Activated naive CD4-positive, alpha-beta T cell (primary cell): ENCODE measurements around the gene DLK1.
A peak's percentile ranks its signal among the peaks of the same experiment; 100 is the strongest.

Source experiments
- DNase-seq, 4 experiments: peaks; one replicate each; lab custom pipeline; 2025; lab: John Stamatoyannopoulos, UW

The DLK1 gene

DNA sequence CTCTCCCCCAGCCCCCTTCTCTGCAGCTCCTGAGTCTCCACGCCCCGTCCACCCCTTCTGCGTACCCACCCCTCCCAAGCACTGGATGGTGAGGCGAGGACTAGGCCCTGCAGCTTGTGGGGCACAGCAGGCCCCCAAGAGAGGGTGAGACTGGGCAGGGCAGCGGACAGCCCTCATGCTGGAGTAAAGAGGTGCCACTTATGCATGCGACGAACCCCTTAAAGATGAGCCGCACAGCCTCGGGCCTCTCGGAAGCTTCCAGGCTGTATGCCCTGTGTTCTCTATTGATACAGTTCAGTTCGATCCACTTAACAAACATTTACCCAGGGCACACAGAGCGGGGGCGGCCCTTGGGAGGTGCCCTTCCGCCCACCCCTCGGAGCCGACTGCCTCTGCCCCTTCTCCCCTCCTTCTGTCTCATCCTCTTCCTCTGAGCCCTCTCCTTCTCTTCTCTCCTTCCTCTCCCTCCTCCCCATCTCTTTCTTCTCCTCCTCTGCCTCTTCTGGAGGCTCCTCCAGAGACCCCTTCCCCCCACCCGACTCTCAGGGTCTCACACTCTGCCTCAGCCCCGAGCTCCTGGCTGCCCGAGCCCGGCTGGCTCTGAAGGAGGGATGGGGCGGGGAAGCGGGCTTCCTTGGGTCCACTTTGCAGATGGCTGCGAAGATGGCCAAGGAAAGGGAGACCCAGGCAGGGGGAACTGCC lies 32.7 kb upstream of the DLK1 start:
- DNase-seq, result no peak

DNA sequence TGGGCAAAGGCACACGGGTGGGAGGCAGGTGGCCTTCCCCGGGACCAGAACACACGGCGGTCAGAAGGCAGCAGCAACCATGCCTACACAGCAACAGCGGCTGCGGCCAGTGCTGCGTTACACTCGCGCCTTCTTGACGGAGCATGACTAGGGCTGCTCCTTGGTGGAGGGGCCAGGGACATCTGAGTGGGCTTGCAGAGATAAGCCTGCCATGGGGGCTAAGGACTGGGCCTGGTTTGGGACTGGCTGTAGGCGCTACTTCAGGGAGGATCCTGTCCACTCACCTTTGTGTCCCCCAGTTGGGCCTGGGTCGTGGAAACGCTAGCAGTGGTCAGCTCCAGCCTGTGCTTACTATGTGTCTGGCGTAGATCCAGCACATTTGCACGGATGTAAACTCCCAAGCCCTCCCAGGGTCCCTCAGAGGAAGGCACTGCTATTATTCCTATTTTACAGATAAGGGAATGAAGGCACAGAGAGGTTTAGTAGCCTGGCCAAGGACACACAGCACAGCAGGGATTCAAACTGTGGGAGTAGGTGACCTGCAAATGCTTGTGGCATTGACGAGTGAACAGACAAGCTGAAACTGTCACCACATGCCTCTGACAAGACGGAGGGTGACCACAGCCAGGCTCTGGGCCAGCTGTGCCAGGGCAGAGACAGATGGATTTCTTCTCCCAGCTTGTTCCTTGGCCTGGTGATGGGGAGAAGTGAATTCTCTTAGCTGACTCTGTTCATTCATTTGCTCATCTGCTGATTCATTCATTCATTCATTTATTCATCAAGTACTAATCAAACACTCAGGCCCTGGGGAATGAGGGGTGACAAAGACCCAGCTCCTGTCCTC lies 31.9 kb upstream of the DLK1 start:
- DNase-seq, result no peak

DNA sequence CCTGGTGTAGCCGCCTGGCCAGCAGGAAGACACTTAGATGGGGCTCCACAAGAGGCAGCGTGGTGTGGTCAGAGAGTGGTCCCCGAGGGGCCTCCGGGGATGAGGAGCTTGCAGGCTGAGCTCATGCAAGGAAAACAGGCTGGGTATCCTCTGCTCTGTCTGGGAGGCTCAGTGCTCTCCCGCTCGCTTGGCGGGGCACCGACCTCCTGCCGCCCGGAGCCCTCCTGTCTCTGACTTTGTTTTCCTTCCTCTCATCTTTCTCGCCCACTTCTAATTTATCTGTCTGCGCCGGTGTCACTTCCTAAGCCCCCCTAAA lies 31.3 kb upstream of the DLK1 start:
- no peak for DNase-seq

DNA sequence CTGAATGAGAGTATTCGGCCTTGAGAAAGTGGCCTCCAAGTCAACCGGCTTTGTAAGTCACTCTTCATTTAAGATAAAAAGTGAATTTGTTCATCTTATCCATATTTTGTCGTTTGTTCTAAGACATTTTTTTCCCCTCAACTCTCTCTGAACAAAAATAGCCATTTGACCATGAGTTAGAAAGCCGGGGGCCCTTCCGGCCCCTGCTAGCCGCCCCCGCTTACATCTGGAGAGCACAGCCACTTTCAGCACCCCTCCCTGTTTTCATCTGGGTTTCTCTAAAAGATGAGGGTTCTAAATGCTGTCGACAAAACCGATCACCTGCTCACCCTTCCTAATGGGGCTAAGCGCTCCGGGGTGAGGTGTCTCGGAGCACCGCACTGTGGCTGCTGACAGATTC lies 30.7 kb upstream of the DLK1 start:
- no peak for DNase-seq

- DNase-seq, result no peak
These were observed 30.1 kb upstream of the DLK1 start for GRCh38 chr14:100696590-100696989.

DNA sequence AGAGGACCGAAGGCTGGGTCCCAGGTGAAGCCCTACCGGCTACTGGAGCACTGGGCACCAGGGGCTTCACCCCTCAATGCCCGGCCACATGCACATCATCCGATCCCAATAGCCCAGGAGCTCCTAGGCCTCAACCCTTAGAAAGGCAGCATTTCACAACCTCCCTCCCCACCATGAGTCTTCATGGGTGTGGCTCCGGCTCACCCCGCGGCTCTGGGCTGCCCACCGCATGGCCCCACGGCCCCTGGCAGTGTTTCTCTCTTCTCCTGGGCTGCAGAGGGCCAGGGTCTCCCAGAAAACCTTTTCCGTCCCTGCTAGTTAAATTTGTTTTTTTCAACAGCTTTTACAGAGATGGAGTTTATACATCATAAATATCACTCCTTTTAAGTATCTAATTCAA lies 28.6 kb upstream of the DLK1 start:
- DNase-seq, result no peak

- DNase-seq, result no peak
These were observed 27.8 kb upstream of the DLK1 start for GRCh38 chr14:100698666-100699448.

DNA sequence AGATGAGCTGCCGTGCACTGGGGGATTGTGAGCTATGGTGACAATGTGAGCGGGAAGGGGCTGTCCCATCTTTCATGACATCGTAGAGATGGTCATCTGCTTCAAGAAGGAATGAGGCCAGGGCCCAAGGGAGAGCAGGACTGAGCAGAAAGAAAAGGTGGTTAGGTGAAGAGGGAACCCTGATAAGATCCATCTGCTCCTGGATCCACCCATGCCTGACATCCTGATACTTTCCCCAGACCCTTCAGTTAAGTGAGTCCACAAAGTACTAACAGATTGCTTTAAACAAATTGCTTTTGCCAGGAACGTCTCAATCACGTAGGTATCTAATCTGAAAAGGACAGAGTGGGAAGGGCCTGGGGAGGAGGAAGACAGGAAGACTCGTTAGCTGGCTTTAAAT lies 25.4 kb upstream of the DLK1 start:
- no peak for DNase-seq

GRCh38 chr14:100702590-100702989 lies 24.1 kb upstream of the DLK1 start:
- DNase-seq, result no peak

DNA sequence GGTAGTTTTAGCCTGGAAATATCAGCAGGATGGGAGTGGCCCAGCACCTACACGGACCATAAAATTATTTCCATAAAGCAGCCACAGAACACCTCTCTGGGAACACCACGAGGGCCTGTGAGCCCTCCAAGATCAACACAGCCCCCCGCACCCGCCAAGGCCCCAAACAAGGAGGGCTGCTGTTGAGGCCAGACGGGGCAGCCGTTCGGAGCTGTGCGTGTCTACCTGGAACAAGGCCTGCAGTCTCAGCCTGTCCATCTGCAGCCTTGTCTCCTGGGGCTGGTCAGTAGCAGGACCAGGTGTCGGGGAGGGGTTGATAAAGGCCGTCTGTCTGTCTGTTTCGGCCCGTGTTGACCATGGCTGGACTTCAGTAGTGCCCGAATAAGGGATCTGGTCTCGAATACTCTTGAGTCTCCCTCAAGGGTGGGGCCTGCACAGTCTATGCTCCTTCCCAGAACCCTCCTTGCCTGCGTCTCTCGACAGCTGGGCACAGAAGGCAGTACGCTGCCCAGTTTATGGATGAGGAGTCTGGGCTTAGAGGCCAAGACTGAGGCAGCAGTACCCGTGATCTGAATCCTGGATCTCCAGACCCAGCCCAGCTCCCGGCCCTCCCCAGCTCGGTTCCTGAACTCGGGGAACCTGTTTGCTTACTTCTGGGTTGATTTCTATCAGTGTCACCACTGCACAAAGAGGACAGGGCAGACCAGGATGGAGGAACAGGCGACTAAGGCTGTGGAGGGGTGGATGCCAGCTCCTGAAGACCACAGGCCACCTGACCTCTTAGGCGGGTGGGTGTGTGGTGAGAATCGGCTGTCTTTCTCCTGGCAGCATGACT lies 23.1 kb upstream of the DLK1 start:
- no peak for DNase-seq

GRCh38 chr14:100706200-100706599 lies 20.5 kb upstream of the DLK1 start:
- DNase-seq, result no peak

DNA sequence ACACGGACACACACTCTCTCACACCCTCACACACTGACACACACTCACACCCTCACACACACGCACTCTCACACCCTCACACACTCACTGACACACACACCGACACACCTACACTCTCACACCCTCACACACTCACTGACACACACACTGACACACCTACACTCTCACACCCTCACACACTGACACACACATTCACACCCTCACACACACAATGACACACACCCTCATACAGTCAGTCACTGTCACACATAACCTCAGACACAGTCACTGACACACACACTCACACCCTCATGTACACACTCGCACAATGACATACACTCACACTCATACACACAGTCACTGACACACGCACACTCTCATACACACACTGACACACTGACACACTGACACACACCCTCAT lies 19.8 kb upstream of the DLK1 start:
- DNase-seq, result no peak

- no peak for DNase-seq
These were observed 18.0 kb upstream of the DLK1 start for GRCh38 chr14:100708425-100709288.

- peak in 1 of 4 experiments; percentile 23 for DNase-seq
These were observed 17.1 kb upstream of the DLK1 start for GRCh38 chr14:100709289-100710284.

DNA sequence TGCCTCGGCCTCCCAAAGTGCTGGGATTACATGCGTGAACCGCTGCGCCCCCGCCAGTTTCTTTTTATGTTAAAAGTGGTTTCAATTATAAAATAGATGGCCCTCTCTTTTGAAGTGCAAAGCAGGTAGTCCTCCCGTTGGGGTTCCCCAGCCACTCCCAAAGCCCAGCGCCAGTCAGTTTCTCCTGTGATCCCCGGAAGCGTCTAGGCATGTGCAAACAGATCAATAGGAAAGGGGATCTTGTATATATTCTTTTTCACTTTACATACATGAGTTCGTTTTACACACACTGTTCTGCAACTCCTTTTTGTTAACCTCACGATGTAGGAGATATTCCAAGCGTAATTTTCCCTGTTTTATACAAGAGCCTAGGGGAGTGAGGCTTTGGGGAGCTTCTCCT lies 16.3 kb upstream of the DLK1 start:
- DNase-seq, result no peak

DNA sequence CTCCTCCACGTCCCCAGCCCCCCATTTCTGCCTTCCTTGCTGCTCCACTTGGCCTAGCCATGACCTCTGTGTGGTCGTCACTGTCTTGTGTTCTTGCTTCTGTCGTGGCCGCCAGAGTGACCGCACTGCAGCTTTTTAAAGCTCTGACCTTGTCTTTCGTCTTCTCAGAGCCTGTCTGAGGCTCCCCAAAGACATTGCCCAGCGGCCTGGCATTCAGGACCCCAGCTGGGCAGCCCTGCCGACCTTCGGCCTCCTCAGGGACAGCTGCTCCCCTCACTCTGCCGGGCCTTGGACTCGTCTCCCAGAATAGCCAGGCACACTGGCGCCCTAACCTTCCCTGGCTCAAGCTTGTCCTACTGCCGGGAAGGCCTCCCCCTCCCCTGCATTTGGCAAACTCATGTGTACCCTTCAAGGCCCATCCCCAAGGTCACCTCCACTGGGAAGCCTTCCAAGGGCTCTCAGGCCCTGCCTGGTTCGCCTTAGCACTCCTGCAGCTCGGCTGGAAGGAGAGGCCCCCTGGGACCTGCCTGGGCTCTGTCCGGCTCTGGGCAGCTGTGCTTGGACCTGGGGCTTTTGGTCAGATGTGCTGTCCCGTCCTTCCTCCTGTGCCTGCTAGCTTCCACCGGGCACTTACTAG lies 15.7 kb upstream of the DLK1 start:
- no peak for DNase-seq

DNA sequence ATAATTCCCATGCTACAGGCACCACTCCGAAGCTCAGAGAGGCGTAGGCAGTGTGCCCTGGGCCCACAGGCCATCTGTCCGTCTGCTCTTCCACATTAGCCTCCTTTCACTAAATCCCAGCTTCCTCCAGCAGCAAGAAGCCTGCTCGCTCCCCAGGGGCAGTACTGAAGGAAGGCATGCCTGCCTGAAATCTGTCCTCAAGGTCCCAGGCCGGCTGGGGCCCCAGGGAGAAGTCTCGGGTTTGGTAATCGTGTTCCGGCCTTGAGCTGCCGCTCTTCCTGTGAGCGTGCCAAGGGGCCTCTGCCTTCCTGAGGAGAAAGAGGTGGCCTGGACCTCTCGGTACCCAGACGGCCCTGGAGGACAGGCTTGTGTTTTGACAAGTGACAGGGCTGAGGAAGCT lies 15.2 kb upstream of the DLK1 start:
- DNase-seq, result no peak

DNA sequence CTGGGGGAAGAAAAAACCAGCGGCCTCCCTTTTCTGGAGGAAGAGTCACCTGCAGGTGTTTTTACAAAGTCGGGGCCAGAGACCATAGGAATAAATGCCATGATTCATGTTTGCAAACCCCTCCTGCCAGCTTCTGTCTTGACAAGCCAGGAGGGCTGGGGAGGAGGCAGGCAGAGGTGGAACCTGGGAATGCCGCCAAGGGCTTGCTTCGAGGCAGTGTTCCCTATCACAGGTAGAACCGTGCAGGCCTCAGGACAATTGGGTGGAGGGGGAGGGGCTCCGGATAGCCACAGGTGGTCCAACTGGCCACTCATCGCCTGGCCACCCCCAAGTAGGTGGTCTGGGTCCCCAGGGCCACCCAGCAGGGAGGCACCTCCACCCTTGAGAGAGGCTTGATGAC lies 14.2 kb upstream of the DLK1 start:
- DNase-seq, result no peak

DNA sequence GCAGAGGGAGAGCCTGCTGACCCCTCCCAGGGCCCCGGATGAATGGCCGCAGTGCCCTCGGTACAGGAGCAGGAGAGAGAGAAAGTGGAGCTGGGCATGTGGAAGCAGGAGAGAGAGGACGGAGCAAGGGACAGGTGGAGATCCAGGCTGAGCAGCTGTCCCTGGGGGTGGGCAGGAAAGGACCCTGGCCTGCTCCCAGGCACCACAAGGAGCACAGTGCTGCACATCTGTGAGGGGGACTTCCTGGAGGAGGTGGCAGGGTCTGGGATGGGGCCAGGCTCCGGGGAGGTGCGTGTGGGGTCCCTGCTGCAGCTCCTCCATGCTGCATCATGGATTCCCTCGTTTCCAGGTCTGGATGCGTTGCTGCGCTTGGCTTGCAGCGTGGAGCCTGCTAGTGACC lies 13.0 kb upstream of the DLK1 start:
- DNase-seq, result no peak
